ENCODE measurements around the gene PDE1A.

Gene PDE1A

GRCh38 chr2:182148344-182148743 lies 278.5 kb downstream of the PDE1A start:
- H2AFZ ChIP-seq (ENCODE audit: low read depth, low read length): no peak overlapping the region
- no peaks in the 10 kb centered on the region for H3K27me3 ChIP-seq (ENCODE audit: insufficient read depth, low read length)
- H3K4me1 ChIP-seq (ENCODE audit: insufficient read depth, low read length): no peaks in the 10 kb centered on the region
- H3K36me3 ChIP-seq (ENCODE audit: insufficient read depth, low read length): no peaks in the 10 kb centered on the region
- H3K4me3 ChIP-seq (ENCODE audit: low read length): no peak overlapping the region
- no peaks in the 10 kb centered on the region for H3K9me3 ChIP-seq (ENCODE audit: low read length)

- Histone ChIP-seq H2AFZ (ENCODE audit: low read depth, low read length) (no peak overlapping the region), H3K4me1 (ENCODE audit: insufficient read depth, low read length) (no peaks in the 10 kb centered on the region), H3K4me3 (ENCODE audit: low read length) (no peak overlapping the region), H3K27me3 (ENCODE audit: insufficient read depth, low read length) (no peaks in the 10 kb centered on the region), H3K9me3 (ENCODE audit: low read length) (no peaks in the 10 kb centered on the region), H3K36me3 (ENCODE audit: insufficient read depth, low read length) (peaks cover 2% of the 10 kb centered on the region)
Measured at GRCh38 chr2:182144776-182145165, 282.1 kb downstream of the PDE1A start.

DNA sequence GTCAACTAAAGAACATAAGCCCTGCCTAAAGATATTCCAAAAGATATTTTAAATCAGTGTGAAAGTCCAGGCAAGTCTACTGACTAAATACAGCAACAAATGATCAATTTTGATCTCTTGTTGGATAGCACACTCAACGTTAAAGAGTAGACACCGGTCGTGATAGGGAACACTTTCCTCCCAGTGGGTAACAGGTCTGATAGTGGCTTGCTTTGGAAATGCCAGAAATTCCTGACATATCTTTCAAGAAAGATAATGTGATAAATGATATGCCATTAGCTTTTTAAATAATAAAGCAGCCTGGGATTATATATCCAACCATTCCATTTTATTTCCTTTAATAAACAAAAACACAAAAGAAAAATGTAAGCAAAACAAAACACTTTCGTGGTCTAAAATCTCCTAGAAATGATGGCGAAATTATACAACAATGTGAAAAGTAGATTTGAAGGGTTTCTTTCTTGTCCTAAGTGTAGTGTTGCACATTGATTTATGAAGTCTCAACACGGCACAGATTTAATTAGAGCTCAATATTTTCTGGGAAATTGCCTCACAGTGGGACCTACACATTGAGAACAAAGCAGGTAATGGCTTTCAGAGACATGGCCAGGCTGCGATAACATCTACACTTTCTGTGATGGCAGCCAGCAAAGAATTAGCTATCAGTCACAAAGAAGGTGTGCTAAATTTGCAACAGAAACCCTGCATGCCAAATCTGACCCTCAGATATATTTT lies 282.6 kb downstream of the PDE1A start:
- Histone ChIP-seq H3K4me1 (ENCODE audit: insufficient read depth, low read length) (no peaks in the 10 kb centered on the region), H3K4me3 (ENCODE audit: low read length) (no peak overlapping the region)

DNA sequence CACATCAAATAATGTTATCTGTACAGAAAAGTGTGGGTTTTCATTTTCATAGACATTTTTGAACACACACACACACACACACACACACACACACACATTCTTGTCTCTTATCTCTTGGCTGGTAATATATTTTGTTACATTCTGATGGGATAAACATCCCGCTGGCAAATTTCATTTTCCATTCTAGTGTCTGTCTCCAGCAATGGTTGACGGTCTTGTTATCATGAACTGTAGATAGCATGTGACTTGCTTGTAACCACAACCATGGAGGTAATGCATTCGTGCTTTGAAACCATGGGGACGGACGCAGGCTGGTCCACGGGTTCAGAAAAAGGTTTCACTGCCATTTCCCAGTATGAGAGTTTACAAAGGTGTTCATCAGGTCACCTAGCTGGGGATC lies 284.8 kb downstream of the PDE1A start:
- Histone ChIP-seq H3K27me3 (ENCODE audit: insufficient read depth, low read length) (no peaks in the 10 kb centered on the region), H3K4me3 (ENCODE audit: low read length) (no peak overlapping the region), H2AFZ (ENCODE audit: low read depth, low read length) (no peak overlapping the region), H3K4me1 (ENCODE audit: insufficient read depth, low read length) (no peaks in the 10 kb centered on the region), H3K36me3 (ENCODE audit: insufficient read depth, low read length) (peaks cover 9% of the 10 kb centered on the region), H3K9me3 (ENCODE audit: low read length) (no peaks in the 10 kb centered on the region)

More for the DNA sequence above, 282.6 kb downstream of the PDE1A start:
- Histone ChIP-seq H3K27me3 (ENCODE audit: insufficient read depth, low read length) (no peaks in the 10 kb centered on the region), H3K9me3 (ENCODE audit: low read length) (no peaks in the 10 kb centered on the region), H2AFZ (ENCODE audit: low read depth, low read length) (no peak overlapping the region), H3K36me3 (ENCODE audit: insufficient read depth, low read length) (peaks cover 5% of the 10 kb centered on the region)

DNA sequence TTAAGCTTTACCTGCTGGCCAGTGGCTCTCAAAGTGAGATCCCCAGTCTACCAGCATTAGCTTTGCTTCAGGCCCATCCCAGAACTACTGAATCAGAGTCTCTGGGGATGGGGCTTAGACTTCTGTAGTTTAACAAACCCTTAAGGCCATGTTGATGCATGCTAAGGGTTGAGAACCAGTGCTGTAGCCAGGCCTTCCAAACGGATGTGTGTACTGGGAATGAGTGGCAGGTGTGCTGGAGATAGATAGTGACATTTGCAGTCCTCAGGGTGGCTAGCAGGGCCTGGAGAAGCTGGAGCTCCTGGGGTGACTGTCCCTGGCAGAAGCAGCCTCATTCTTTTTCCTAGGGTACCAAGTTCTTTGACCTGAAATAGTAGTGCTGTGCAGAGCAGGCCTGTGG lies 292.6 kb downstream of the PDE1A start:
- Histone ChIP-seq H2AFZ (ENCODE audit: low read depth, low read length) (no peak overlapping the region), H3K27me3 (ENCODE audit: insufficient read depth, low read length) (no peaks in the 10 kb centered on the region), H3K36me3 (ENCODE audit: insufficient read depth, low read length) (peaks cover 3% of the 10 kb centered on the region), H3K4me1 (ENCODE audit: insufficient read depth, low read length) (no peaks in the 10 kb centered on the region), H3K9me3 (ENCODE audit: low read length) (no peaks in the 10 kb centered on the region), H3K4me3 (ENCODE audit: low read length) (no peak overlapping the region)

DNA sequence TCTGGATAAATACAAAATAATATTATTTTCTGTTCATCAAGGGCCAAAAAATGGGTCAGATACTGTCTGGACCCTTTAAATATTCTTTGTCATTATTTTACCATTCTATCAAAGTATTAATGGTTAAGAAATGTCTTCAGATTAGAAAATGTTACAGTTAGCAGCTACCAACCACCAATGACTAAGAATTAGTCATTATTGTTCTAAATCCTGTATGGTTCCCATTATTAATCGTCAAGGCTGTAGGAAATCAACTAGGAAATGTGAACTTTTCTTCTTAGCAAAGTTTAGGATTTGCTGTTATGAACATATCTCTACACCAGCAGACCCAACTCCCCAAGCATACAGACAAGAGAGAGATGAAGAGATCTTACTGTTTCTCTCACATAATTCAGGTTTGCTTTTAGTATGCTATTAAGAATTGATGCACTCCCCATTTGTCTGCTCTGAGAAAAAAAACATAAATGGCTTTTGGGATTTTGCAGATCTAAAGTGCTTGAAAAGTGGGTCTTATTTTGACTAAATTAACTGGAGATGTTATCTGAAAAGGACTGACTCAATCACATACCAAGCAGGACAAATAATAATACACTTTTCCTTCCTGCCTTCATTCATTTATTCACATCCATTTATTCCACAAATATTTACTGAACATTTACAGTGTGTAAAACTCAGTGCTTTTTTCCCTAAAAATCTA lies 293.5 kb downstream of the PDE1A start:
- Histone ChIP-seq H3K4me1 (ENCODE audit: insufficient read depth, low read length) (no peaks in the 10 kb centered on the region), H3K4me3 (ENCODE audit: low read length) (no peak overlapping the region), H3K27me3 (ENCODE audit: insufficient read depth, low read length) (no peaks in the 10 kb centered on the region), H3K36me3 (ENCODE audit: insufficient read depth, low read length) (no peaks in the 10 kb centered on the region), H2AFZ (ENCODE audit: low read depth, low read length) (no peak overlapping the region), H3K9me3 (ENCODE audit: low read length) (no peaks in the 10 kb centered on the region)

GRCh38 chr2:182132605-182133004 lies 294.2 kb downstream of the PDE1A start:
- H2AFZ ChIP-seq (ENCODE audit: low read depth, low read length): no peak overlapping the region
- H3K36me3 ChIP-seq (ENCODE audit: insufficient read depth, low read length): no peaks in the 10 kb centered on the region
- no peaks in the 10 kb centered on the region for H3K27me3 ChIP-seq (ENCODE audit: insufficient read depth, low read length)
- H3K4me3 ChIP-seq (ENCODE audit: low read length): no peak overlapping the region
- no peaks in the 10 kb centered on the region for H3K4me1 ChIP-seq (ENCODE audit: insufficient read depth, low read length)
- no peaks in the 10 kb centered on the region for H3K9me3 ChIP-seq (ENCODE audit: low read length)

- Histone ChIP-seq H3K36me3 (ENCODE audit: insufficient read depth, low read length) (no peaks in the 10 kb centered on the region), H2AFZ (ENCODE audit: low read depth, low read length) (no peak overlapping the region), H3K4me3 (ENCODE audit: low read length) (no peak overlapping the region), H3K4me1 (ENCODE audit: insufficient read depth, low read length) (no peaks in the 10 kb centered on the region), H3K27me3 (ENCODE audit: insufficient read depth, low read length) (no peaks in the 10 kb centered on the region), H3K9me3 (ENCODE audit: low read length) (no peaks in the 10 kb centered on the region)
Measured at GRCh38 chr2:182128821-182129707, 297.8 kb downstream of the PDE1A start.

DNA sequence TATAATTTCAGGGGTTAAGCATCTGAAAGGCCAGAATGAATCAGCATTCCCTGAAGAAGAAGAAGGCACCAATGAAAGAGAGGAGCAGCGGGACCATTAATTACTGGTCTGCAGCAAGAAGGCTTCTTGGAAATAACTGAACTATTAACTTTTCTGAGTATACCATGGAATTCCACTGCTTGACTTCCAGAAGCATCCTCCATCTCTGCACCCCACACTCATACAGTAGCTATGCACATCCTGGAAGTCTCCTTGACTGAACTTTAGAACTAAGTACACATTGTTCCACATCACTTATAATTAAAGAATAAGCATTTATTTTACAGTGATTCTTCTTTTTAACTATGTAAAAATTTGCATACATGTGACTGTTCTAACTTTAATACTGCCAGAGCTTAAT lies 309.6 kb downstream of the PDE1A start:
- Histone ChIP-seq H2AFZ (ENCODE audit: low read depth, low read length) (no peak overlapping the region), H3K4me3 (ENCODE audit: low read length) (no peak overlapping the region), H3K27me3 (ENCODE audit: insufficient read depth, low read length) (no peaks in the 10 kb centered on the region), H3K4me1 (ENCODE audit: insufficient read depth, low read length) (no peaks in the 10 kb centered on the region), H3K9me3 (ENCODE audit: low read length) (no peaks in the 10 kb centered on the region), H3K36me3 (ENCODE audit: insufficient read depth, low read length) (no peaks in the 10 kb centered on the region)

DNA sequence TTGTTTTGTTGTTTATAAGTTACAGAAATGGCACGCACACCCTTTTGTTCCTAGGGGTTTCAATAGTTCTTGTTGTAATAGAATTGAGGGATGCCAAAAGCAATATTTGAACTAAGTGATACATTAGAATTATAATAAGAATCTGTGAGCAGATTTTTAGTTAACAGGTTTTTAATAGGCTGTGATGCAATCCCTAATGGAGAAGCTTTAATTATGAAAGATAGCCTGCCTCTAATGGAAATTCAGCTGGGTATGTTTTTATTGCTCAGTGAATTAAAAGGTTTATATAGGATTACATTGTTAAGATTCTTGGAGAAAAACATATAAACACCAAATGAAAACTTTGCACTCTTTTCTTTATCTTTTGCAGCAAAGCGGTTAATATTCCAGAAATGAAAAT lies 310.1 kb downstream of the PDE1A start:
- H3K36me3 ChIP-seq (ENCODE audit: insufficient read depth, low read length): no peaks in the 10 kb centered on the region
- no peaks in the 10 kb centered on the region for H3K9me3 ChIP-seq (ENCODE audit: low read length)
- no peaks in the 10 kb centered on the region for H3K27me3 ChIP-seq (ENCODE audit: insufficient read depth, low read length)
- H3K4me3 ChIP-seq (ENCODE audit: low read length): no peak overlapping the region
- no peaks in the 10 kb centered on the region for H3K4me1 ChIP-seq (ENCODE audit: insufficient read depth, low read length)
- no peak overlapping the region for H2AFZ ChIP-seq (ENCODE audit: low read depth, low read length)

DNA sequence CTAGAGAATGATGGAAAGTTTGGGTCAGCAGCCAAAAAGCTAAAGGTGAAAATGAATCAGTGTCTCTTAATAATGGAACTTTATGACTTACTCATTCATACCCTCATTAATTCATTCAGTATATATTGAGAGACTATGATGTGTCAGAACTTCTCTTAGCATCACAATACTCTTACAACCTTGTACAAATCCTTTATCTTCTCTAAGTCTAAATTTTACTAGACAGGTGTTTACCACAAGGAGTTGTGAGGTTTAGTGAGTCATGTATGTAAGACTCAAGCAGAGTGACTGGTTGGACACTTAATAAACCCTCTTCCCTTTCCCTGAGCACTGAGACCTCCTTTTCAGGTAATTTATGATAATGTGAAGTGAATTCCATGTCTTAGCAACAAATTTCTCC lies 311.6 kb downstream of the PDE1A start:
- no peaks in the 10 kb centered on the region for H3K9me3 ChIP-seq (ENCODE audit: low read length)
- H3K36me3 ChIP-seq (ENCODE audit: insufficient read depth, low read length): no peaks in the 10 kb centered on the region
- peaks cover 6% of the 10 kb centered on the region for H3K4me1 ChIP-seq (ENCODE audit: insufficient read depth, low read length)
- H3K4me3 ChIP-seq (ENCODE audit: low read length): no peak overlapping the region
- H2AFZ ChIP-seq (ENCODE audit: low read depth, low read length): no peak overlapping the region
- H3K27me3 ChIP-seq (ENCODE audit: insufficient read depth, low read length): no peaks in the 10 kb centered on the region

GRCh38 chr2:182113334-182113733 lies 313.5 kb downstream of the PDE1A start:
- peaks cover 7% of the 10 kb centered on the region for H3K4me1 ChIP-seq (ENCODE audit: insufficient read depth, low read length)
- H3K36me3 ChIP-seq (ENCODE audit: insufficient read depth, low read length): no peaks in the 10 kb centered on the region
- no peak overlapping the region for H2AFZ ChIP-seq (ENCODE audit: low read depth, low read length)
- no peak overlapping the region for H3K4me3 ChIP-seq (ENCODE audit: low read length)
- H3K9me3 ChIP-seq (ENCODE audit: low read length): no peaks in the 10 kb centered on the region
- no peaks in the 10 kb centered on the region for H3K27me3 ChIP-seq (ENCODE audit: insufficient read depth, low read length)

GRCh38 chr2:182110347-182110746 lies 316.5 kb downstream of the PDE1A start:
- Histone ChIP-seq H3K27me3 (ENCODE audit: insufficient read depth, low read length) (peaks cover 7% of the 10 kb centered on the region), H3K4me1 (ENCODE audit: insufficient read depth, low read length) (peaks cover 7% of the 10 kb centered on the region), H2AFZ (ENCODE audit: low read depth, low read length) (no peak overlapping the region), H3K36me3 (ENCODE audit: insufficient read depth, low read length) (no peaks in the 10 kb centered on the region), H3K9me3 (ENCODE audit: low read length) (peaks cover 11% of the 10 kb centered on the region), H3K4me3 (ENCODE audit: low read length) (no peak overlapping the region)
